ENCODE measurements around the gene FRMPD1.

- TF ChIP-seq EP300 (IDR thresholded peaks at IDR 0.05): no peak
- no peak for TF ChIP-seq POLR2AphosphoS5 (IDR thresholded peaks at IDR 0.05)
- TF ChIP-seq CTCF (IDR thresholded peaks at IDR 0.05): no peak
- no peak for TF ChIP-seq POLR2A (IDR thresholded peaks at IDR 0.05)
These were observed 29.1 kb downstream of the FRMPD1 start for GRCh38 chr9:37679649-37680402.
